K562 (cell line): ENCODE results near the gene CHAC1. TPM values are rescaled to one million over a fixed set of nuclear protein-coding genes. Genes with fewer than 3 reads are reported as not detected.
A peak's percentile ranks its signal among the peaks of the same experiment; 100 is the strongest.

Experiments used
- ATF4 ChIP-seq: fragments of 450-650 bp; formaldehyde crosslinking; IDR thresholded peaks from 2 replicates; pipeline ENCODE4 v1.4.0; 2022; ENCODE audit warnings: mild to moderate bottlenecking, moderate library complexity
- CBFA2T3 ChIP-seq: fragments of 450-650 bp; IDR thresholded peaks from 2 replicates; pipeline ENCODE4 v1.6.1; 2017
- CBX3 ChIP-seq, 2 experiments: IDR thresholded peaks; 1 replicate in 1 of 2; 2 replicates in 1 of 2; pipeline ENCODE4 v1.6.1; 2012; ENCODE audit warnings: inconsistent platforms in 2 of 2, low read length in 2 of 2, borderline replicate concordance in 1 of 2, control low read depth in 1 of 2
- E2F4 ChIP-seq: sonication (generic); formaldehyde crosslinking; IDR thresholded peaks from 2 replicates; pipeline ENCODE4 v1.8.0; 2022; ENCODE audit warnings: mild to moderate bottlenecking, low read depth, missing genetic modification reagents
- HEY1 ChIP-seq: fragments of 250-450 bp; sonication (Bioruptor Pico); IDR thresholded peaks from 2 replicates; pipeline ENCODE4 v1.5.0; 2020; ENCODE audit warnings: mild to moderate bottlenecking, moderate library complexity, borderline replicate concordance
- HMGN3 ChIP-seq: IDR thresholded peaks from 2 replicates; pipeline ENCODE4 v1.6.1; 2011; ENCODE audit warnings: borderline replicate concordance, low read depth, mild to moderate bottlenecking, mixed read lengths, low read length; ENCODE audit not compliant: insufficient read length; ENCODE audit errors: extremely low read depth
- LARP7 ChIP-seq: fragments of 450-650 bp; IDR thresholded peaks from 2 replicates; pipeline ENCODE4 v1.6.1; 2016
- PCBP1 ChIP-seq: fragments of 200-400 bp; formaldehyde crosslinking; IDR thresholded peaks from 2 replicates; pipeline ENCODE4 v1.6.1; 2018; ENCODE audit warnings: mild to moderate bottlenecking, low read depth, low read length; ENCODE audit not compliant: poor library complexity, severe bottlenecking
- RBBP5 ChIP-seq: fragments of 200-600 bp; sonication (generic); IDR thresholded peaks from 2 replicates; pipeline ENCODE4 v1.6.1; 2012; ENCODE audit warnings: borderline replicate concordance, mild to moderate bottlenecking, low read length, control low read depth, inconsistent platforms; ENCODE audit not compliant: insufficient read depth, poor library complexity, severe bottlenecking
- RBM34 ChIP-seq: fragments of 200-400 bp; formaldehyde crosslinking; IDR thresholded peaks from 2 replicates; pipeline ENCODE4 v1.6.1; 2018; ENCODE audit warnings: low read length, borderline replicate concordance; ENCODE audit not compliant: insufficient read depth
- WHSC1 ChIP-seq: IDR thresholded peaks from one replicate; pipeline ENCODE4 v1.6.1; 2012; ENCODE audit warnings: low read length, control low read depth, inconsistent platforms
- ZEB2 ChIP-seq: fragments of 450-650 bp; IDR thresholded peaks from 2 replicates; pipeline ENCODE4 v1.6.1; 2016
- ZFP36 ChIP-seq: fragments of 150-350 bp; IDR thresholded peaks from 2 replicates; pipeline ENCODE4 v1.6.1; 2018; ENCODE audit warnings: low read length, low read depth; ENCODE audit not compliant: partially characterized antibody
- ZNF584 ChIP-seq: fragments of 200-800 bp; sonication (Bioruptor generic); IDR thresholded peaks from 2 replicates; pipeline ENCODE4 v1.6.1; 2016; ENCODE audit warnings: low read depth, mild to moderate bottlenecking, missing genetic modification characterization, missing compliant biosample characterization
- polyA plus RNA-seq, 8 experiments: library from polyadenylated mRNA; depleted of rRNA in 4 of 8; stranded (reverse) in 5 of 8; unstranded in 3 of 8; fragments of >200 nt; fragmentation: Nextera tagmentation in 2 of 8; fragmentation: Illumina TruSeq in 1 of 8; extraction: Ambion mirVana in 2 of 8; extraction: Trizol in 1 of 8; gene quantifications; 2 replicates each; pipeline versions ENCODE4 v1.2.1 to v1.2.3, GENCODE V29; 2011 to 2014; ENCODE audit warnings: inconsistent platforms in 1 of 8, missing spikeins in 1 of 8
- total RNA-seq, 7 experiments: library from RNA; depleted of rRNA in 6 of 7; stranded (reverse); fragments of >200 nt in 6 of 7; fragmentation: Illumina TruSeq in 2 of 7; extraction: Trizol in 2 of 7; gene quantifications; 2 replicates each; pipeline versions ENCODE4 v1.2.1 to v1.2.3, GENCODE V29; 2011 to 2021; ENCODE audit warnings: low replicate concordance in 1 of 7
- TF ChIP-seq, protein P1 (sequence below): fragments of 450-650 bp; IDR thresholded peaks from 2 replicates; pipeline ENCODE4 v1.6.1; 2016; ENCODE audit warnings: low read depth

The CHAC1 gene
- total and polyA plus RNA-seq, 9 of the 15 experiments (the other 6 are each of a cell fraction or from before 2014, with no cell fraction given), result 0.47 to 39.0 (median 7.5) TPM

- TF ChIP-seq HEY1 (no peak), WHSC1 (no peak), PCBP1 (peak; percentile 81), ZEB2 (no peak), ZFP36 (no peak), HMGN3 (peak; percentile 44), CBX3 (IDR thresholded peaks at IDR 0.05; ENCODE audit: borderline replicate concordance in 1 of 2, low read length in 2 of 2) (peak in 1 of 2 experiments; percentile 85; a peak in 1 of 3 replicates), CBFA2T3 (no peak), RBBP5 (no peak), ATF4 (CRISPR knock-in tag) (no peak), LARP7 (0 out of 2 replicates have a peak, but pooled peaks have one; percentile 16), ZNF584 (no peak), E2F4 (CRISPR knock-in tag) (no peak), RBM34 (no peak)
- TF ChIP-seq, protein P1, sequence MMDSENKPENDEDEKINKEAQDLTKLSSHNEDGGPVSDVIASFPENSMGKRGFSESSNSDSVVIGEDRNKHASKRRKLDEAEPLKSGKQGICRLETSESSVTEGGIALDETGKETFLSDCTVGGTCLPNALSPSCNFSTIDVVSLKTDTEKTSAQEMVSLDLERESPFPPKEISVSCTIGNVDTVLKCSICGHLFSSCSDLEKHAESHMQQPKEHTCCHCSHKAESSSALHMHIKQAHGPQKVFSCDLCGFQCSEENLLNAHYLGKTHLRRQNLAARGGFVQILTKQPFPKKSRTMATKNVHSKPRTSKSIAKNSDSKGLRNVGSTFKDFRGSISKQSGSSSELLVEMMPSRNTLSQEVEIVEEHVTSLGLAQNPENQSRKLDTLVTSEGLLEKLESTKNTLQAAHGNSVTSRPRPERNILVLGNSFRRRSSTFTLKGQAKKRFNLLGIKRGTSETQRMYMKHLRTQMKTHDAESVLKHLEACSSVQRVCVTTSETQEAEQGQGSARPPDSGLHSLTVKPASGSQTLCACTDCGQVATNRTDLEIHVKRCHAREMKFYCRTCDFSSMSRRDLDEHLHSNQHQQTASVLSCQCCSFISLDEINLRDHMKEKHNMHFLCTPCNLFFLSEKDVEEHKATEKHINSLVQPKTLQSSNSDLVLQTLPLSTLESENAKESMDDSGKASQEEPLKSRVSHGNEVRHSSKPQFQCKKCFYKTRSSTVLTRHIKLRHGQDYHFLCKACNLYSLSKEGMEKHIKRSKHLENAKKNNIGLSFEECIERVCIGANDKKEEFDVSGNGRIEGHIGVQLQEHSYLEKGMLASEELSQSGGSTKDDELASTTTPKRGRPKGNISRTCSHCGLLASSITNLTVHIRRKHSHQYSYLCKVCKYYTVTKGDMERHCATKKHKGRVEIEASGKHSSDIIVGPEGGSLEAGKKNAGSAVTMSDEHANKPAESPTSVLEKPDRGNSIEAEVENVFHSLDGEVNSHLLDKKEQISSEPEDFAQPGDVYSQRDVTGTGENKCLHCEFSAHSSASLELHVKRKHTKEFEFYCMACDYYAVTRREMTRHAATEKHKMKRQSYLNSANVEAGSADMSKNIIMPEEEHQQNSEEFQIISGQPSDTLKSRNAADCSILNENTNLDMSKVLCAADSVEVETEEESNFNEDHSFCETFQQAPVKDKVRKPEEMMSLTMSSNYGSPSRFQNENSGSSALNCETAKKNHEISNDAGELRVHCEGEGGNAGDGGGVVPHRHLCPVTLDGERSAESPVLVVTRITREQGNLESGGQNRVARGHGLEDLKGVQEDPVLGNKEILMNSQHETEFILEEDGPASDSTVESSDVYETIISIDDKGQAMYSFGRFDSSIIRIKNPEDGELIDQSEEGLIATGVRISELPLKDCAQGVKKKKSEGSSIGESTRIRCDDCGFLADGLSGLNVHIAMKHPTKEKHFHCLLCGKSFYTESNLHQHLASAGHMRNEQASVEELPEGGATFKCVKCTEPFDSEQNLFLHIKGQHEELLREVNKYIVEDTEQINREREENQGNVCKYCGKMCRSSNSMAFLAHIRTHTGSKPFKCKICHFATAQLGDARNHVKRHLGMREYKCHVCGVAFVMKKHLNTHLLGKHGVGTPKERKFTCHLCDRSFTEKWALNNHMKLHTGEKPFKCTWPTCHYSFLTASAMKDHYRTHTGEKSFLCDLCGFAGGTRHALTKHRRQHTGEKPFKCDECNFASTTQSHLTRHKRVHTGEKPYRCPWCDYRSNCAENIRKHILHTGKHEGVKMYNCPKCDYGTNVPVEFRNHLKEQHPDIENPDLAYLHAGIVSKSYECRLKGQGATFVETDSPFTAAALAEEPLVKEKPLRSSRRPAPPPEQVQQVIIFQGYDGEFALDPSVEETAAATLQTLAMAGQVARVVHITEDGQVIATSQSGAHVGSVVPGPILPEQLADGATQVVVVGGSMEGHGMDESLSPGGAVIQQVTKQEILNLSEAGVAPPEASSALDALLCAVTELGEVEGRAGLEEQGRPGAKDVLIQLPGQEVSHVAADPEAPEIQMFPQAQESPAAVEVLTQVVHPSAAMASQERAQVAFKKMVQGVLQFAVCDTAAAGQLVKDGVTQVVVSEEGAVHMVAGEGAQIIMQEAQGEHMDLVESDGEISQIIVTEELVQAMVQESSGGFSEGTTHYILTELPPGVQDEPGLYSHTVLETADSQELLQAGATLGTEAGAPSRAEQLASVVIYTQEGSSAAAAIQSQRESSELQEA, result no peak
These were observed 46.9 kb upstream of the CHAC1 start (continued) for GRCh38 chr15:40906091-40906990.
